GM21528 (cell line): ENCODE data around the gene SLCO2A1.

ENCODE experiments used
- ATAC-seq: cut with Tn5 transposase; IDR thresholded peaks from one replicate; pipeline ENCODE4 v1.9.1; 2021; ENCODE audit warnings: mild to moderate bottlenecking, moderate library complexity; ENCODE audit not compliant: unreplicated experiment, low FRiP score

SLCO2A1 gene

DNA sequence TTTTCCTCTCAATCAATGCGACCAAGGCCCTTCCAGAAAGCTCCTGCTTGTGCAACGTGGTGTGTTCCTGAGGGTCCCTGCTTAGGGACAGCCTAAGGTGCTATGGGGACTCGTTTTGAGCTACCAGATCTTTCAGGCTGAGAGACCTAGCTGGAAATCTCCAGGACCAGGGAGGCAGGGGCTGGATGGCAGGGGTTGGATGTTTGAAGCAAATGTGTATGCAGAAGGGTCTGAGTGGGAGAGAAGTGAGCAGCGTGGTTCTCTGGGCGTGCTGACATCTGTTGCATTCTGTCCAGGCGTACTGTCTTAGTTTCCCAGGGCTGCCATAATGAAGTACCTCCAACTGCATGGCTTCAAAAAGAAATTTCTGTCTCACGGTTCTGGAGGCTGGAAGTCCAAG, 31.7 kb upstream of the SLCO2A1 start:
- no peak for ATAC-seq

DNA sequence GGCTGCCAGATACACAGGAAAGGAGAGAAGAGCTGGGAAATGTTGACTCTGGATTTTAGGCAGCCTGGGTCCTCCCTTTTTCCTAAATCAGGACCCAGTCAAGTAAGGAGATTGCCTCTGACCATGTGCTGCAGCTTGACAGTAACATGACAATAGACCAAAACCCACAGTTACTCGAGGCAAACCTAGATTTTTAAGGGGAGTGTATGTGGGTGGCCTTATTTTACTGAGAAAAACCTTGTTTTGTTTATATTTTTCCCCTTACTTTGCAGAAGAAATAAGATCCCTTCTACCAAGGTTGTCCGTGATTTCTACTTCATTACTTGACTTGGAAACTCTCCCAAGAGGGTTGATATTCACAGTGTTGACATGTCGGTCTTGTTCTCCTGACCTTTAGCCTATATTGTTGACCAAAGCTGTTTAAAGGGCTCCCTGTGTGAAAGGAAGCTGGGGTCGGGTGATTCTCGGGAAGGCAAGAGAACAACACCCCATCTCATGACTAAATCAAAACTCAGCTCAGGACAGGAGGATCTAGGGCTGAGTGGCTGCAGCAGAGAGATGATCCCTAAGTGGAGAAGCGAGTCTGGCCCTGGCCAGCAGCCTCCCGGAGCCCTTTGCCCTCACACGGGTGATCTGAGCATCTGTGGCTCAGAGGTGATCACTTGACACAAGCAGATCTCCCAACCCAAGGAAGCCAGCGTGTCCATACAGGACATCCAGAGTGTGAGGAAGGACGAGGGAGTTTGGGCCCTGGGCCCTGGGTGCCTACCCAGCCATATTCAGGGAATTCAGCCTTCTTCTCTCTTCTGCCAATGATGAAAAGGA, 31.0 kb upstream of the SLCO2A1 start:
- no peak for ATAC-seq

DNA sequence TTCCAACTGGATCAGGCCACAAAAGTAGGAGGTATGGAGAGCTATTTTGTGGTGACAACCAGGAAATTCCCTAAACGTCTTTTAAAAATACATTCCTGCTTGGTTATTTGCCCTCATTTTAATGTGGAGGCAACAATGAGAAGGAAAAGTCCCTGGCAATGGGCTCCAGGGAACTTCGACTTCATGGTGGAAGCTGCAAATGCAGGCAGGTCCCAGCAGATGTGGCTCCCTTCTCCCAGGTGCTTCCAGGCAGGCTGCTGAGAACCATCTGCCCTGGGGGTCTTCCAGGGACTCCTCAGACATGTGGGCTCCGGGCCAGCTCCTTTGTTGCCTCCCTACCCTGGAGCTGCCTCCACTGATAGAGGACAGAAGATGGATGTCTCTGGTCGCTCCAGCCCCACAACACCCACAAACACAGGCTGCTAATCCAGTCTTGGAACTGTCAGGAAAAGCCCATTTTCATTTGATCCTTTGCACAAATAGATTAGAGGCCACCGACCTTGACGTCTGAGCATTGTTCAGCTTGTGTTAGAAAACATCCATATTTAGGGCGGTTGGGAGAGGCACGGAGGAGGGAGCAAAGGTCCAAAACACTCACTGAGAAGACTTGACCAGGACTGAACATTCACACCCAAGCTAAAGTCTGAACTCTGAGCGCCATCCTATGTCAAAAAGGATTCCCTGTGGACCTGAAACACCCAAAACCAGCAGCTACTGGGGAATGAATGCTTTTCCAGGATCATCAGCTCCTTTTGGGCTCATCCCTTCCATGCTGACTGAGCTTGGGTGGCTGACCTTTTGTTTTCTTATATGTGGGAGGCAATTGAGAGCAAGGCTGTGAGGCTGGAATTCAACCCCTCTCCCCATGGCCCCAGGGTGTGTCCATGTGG, 30.2 kb upstream of the SLCO2A1 start:
- no peak for ATAC-seq

DNA sequence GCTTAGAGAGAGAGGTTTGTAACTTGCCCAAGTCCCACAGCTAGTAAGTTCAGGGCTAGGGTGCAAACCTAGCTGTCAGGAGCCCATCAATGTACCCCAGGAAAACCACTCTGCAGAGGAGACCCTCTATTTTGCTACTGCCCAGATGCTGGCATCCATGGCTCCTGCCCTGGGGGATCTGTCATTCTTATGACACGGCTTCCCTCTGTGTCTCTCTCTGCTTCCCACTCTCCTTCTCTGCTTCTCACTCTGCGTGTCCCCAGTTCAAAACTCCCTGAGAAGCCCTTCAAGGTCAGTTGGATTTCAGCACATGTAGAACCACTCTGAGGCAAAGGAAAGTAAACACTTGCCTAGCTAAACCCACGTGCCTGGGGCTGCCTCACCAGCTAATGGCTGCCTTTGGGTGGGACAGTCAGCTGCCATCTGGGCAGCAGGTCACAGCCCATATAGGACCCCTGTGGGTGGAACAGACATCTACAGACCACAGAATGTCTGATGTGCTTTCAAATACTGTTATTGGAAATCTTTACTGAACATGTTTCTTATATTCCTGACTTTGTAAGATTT, 29.4 kb upstream of the SLCO2A1 start:
- no peak for ATAC-seq

DNA sequence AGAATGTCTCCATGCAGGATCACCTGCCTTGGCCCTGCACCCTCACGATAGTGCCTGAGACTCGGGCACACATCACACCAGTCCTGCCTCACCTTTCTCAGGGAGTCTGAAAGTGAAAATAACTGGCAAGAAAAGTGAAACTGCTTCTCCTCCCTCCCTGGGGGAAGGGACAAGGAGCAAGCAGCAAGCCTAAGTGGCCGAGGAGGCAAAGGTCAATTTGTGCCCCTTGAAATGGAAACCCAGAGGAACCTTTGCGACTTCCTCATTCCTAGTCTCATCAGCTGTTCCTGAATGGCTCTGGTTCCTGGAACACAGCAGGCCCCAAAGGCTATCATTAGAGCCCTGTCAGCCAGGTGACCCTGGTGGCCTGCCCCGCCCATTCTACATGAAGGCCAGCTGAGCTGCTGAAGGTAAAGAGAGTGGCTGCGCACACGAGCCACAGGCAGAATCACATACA, 28.0 kb upstream of the SLCO2A1 start:
- ATAC-seq, result no peak

DNA sequence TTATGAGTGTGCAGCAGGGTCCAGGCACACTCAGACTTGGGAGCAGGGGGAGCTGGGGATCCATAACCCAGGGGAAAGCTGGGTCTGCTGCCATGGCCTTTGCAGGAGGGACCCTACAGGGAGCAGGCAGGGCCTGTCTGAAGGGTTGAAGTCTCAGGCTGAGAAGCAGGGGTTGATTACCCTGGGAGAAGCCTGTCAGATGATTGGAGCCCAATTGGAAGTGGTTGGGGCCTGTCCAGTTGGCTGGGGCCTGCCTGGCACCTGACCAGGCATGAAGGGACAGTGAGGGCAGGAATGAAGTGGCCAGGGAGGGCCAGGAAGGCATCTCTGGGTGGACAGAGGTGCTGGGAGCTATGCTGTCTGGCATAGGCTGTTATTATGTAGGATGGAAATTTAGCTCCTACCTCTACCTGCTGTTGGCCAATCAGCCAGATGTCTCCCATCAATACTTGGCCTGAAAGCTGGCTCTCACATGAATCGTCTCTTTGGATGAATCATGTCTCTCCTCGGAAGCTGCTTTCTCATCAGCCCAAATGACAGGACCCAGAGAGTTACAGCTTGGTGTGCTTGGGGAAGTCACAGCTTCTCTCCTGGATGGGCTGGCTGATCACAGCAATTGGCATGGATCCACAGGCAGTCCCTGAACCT, 27.4 kb upstream of the SLCO2A1 start:
- ATAC-seq, result no peak

DNA sequence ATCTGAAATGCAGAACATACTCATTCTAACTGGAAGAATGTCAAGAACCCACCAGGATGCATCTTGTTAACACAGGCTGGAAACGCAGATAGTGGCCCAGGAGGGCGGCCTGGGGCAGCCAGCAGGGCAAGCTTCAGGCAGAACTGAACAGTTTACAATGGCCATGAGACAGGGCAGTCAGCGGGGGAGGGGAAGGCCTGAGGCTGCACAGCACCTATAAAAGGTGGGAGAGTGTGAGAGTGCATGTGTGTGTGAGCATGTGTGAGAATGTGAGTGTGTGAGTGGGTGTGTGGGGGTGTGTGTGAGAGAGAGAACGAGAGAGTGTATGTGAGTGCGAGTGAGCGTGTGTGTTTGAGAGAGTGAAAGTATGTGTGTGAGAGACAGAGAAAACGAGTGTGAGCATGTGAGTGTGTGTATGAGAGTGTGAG, 26.8 kb upstream of the SLCO2A1 start:
- ATAC-seq, result no peak

DNA sequence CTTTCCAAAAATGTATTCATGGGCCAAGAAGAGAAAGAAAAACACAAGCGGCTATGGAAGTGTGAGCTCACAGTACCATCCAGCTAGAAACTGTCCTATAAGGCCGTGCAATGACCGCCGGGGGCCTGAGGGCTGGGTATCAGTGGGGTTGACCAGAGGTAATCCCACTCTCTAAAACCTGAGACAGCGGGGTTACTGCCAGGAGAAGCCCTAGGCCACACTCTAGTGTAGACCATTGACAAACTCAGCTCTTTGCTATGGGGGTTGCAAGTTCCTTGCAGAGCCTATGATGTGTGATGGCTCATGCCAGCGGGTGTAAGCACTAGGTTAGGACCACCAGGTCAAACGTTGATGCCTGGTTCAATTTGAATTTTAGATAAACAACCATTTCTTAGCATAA, 25.9 kb upstream of the SLCO2A1 start:
- no peak for ATAC-seq

DNA sequence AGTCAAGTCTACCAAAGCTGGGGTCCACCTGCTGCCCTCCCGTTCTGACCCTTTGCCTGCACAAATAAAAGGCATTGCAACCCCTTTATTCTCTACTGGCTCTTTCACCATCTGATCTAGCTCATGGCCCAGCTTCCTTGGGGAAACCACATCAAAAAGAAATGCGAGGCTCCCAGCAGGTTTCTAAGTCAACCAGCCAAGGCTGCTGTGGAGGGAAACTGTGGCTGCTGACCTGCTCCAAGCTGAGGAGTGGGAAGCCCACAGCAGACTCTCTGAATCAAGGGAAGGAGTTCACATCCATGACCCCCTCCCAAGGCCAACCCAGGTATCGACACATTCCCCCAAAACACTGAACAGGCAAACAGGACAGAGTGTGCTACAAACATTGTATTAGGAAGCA, 25.2 kb upstream of the SLCO2A1 start:
- no peak for ATAC-seq

DNA sequence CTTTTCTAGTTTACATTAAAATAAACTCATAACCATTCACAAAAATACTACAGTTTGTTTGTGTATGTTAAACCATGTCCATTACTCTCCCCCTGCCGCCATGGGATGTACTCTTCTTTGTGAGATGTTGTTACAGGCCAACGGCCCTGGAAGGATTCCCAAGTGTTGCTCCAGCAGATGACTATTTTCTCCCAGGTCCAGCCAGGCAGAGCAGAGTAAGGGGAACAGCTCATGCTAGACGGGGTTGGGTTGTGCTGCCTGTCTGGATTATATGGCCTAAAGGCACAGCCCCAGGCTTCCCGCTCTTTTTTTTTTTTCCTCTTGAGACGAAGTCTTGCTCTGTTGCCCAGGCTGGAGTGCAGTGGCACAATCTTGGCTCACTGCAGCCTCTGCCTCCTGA, 24.5 kb upstream of the SLCO2A1 start:
- ATAC-seq, result no peak

DNA sequence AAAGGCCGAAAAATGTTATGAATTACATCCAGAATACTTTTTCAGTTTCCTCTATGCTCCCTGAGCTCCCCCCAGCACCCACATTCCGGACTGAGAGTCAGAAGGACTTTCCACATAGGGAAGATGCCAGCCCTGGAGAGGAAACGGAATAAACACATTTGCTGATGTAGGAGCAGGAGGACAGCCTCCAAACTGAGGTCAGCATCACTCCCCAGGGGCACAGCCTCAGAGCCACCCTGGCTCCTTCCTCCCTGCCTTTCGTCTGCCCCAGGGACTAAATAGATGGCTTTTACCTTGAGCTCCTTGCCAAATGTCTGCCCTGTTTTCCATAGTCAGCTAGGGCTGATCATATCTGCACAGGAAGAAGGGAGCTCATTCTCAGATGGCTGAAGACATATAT, 22.6 kb upstream of the SLCO2A1 start:
- ATAC-seq, result no peak

DNA sequence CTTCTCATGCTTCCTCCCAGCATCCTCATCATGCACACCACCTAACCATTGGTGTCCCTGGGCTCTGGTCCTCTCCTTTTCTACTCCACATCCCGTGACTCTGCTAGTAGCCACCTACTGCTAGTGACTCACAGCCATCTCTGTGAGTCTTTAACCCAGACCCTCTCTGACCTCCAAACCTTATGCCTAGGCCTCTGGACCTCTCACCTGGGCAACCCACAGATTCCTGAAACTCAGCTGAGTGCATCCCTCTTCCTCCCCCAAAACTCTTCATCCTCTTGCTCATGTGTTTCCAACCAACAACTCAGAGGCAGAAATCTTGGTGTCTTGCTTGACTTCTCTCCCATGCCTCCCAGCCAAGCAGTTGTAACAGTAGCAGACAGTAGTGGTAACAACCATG, 20.0 kb upstream of the SLCO2A1 start:
- no peak for ATAC-seq

DNA sequence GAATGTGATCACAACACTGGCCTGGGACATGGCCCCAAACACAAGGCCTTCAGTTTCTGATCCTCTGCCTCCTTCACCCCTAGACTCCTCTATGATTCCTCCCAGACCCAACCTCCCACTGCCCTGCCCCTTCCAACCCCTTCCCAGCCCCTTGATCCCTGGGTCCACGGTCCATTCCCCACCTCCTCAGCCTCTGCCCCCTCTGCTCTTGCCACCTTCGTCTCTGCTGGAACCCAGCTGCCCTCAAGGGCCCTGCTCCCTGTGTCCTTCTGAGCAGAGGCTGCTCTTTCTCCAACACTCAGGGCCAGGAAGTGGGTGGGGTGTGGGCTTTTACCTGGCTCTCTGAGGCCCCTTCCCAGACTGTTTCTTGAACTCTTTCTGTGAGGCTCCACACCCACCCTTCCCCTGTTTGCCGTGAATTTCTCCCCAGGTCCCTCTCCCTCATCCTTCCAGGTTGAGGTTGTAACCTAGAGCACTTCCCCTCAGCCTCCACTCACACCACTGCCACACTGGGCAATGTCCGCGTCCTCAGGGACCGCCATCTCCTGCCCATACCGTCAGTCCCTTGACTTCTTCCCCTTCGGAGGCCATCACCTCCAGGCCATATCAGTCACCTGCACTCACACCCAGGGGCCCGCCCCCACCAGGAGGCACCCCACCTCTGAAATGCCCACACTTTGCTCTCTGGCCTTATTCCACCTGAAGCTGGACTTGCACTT, 18.7 kb upstream of the SLCO2A1 start:
- ATAC-seq, result no peak

DNA sequence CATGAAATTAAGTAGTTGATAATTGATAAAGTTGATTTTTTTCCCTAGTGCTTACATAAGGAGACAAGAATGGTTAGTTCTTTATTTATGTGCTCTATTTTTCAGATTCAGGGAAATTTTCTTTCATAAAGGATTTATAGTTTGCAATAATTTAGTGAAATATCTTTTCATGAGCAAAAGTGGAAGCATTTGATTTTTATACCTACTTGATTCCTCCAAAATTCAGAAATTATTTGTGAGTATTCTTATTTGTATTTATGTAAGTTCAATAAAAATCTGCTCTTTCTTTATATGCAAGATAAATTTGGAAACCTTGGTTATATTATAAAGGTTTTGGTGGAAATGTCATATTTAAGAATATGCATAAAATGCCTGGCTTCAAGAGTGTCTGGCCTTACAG, 14.7 kb upstream of the SLCO2A1 start:
- no peak for ATAC-seq

DNA sequence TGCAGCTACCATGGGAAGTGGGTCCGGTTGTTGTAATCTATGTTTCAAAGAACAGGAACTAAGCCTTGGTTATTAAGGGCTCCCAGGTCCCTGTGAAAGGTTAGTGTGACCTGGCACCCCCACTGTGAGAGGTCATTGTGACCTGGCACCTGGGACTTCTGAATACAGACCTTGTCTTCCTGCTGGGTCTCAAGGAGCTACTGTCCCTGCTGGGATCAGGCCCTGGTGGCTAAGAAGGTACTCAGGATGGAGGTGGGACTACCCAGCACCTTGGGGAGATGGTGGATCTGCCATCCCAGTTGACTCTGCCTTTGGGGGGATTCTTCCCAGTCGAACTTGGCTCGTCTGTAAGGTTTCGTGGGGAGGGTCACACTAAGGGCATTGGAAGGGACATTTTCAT, 10.3 kb upstream of the SLCO2A1 start:
- ATAC-seq, result no peak

DNA sequence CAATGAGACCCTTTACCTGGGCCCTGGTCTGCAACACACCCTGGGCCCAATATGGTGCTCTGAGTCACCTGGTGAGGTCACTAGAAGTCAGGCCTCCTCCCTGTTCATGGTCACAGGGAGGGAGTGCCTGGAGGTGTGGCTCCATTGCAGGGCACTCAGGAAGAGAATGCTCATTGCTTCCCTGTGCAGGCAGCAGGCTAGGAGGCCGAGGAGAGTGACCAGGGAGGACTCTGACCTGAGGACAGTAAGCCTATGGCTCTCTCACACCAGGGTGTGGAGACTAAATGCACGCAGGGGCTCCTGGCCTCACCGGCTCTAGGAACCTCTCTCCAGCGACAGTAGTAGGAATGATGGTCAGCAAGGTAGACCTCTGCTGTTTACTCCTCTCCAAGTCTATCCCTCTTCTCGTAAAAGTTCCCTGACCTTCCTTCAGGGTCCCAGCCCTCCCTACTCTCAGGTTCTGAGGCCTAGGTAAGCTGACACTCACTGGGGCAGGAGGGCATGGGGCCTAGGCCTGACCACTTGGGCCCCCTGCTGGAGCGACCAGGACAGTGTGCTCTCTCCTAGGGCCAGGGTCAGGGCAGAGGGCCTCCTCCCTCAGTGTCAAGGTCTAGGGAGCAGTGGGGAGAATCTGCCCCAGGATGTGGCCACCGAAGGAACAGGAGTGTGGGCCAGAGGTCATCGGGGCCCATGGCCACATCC, 9.6 kb upstream of the SLCO2A1 start:
- no peak for ATAC-seq

DNA sequence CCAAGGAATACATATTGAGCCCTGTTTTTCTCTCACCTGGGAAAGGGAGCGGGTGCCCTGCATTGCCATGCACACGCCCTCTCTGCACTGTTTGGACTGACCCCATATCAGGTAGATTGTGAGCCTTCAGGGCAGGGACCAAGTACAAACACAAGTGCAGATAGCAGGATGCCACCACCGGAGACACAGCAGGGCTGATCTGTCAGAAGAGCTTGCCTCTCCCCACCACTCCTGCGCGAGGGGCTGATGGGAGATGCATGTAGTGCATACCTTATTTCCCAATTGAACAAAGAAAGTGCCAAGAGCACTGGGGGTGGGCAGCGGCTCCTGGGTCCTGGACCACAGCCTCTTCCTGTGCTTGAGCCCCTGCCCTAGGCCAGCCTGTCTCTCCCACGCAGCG, 9.0 kb upstream of the SLCO2A1 start:
- ATAC-seq, result no peak

DNA sequence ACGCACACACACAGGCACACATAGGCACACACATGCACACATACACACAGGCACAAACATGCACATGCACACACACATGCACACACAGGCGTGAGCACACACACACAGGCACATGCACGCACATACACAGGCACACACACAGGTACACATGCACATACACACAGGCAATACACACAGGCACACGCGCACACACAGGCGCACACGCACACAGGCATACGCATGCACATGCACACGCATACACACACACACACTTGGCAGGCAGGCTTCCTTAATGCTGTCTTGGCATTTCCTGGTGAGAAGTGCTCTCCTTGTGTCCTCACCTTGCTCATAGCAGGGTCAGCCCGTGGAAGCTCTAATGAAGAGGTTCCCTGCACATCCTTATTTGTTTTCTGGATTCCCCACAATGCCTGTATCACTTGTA, 8.4 kb upstream of the SLCO2A1 start:
- no peak for ATAC-seq

DNA sequence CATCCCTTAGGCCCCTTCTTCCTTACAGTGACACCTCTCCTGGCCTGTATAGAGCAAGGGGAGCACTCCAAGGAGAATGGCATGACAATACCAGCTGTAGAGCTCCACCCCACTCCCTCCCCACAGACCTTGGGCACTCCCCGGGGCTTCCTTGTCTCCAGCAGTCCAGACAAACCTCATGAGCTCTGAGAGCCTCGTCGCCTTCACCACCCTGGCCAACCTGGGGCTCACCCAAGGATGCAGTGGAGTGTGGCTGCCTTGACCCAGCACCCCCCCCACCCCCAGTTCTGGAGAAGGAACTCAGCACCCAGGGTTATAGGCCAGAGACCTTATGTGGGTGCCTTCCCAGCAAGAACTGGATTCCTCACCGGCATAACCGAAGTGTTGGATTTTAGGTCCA, 7.4 kb upstream of the SLCO2A1 start:
- no peak for ATAC-seq

DNA sequence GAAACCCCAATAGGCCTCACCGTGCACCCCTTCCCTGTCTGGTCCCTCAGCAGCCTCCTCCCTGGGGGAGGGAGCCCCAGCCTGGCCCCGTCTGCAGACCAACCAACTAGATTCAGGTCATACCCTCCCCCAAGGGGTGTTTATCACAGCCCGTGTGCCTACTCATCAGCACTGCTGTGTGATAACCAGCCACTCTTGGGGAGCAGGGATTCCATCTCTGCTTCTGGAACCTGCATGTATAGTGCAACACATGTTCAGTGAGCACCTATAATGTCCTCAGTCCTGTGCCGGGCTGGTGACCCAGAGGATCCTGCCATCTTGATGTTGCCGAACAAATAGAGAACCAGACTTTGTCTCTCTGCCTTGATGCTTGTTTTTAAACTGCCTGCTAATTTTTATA, 6.6 kb upstream of the SLCO2A1 start:
- ATAC-seq, result no peak
